Stimulated activated memory B cell treated with anti-CD40 and anti-IgM and Interleukin-4, amounts not matched to agents 10 μg/mL and 1 μg/mL and 100 μg/mL, for 72 hours (primary cell): ENCODE results near the gene XRCC5.
"Not testable (repeated sequence)": the region's sequence is repeated elsewhere in the genome, so short reads cannot be mapped to it uniquely, and the experiment has no call there.

ENCODE experiments used
- ATAC-seq: fragments of 150-1000 bp; cut with Tn5 transposase; 2 replicates; pipeline ENCODE4 v1.10.0; 2021
- H3K27ac Mint-ChIP-seq: one replicate; pipeline ENCODE4 v1.8.0; 2022; ENCODE audit warnings: mild to moderate bottlenecking, mixed read lengths
- H3K27me3 Mint-ChIP-seq: one replicate; pipeline ENCODE4 v1.8.0; 2022; ENCODE audit warnings: mixed read lengths
- H3K36me3 Mint-ChIP-seq: one replicate; pipeline ENCODE4 v1.8.0; 2022; ENCODE audit warnings: mixed read lengths
- H3K4me1 Mint-ChIP-seq: one replicate; pipeline ENCODE4 v1.8.0; 2022; ENCODE audit warnings: mixed read lengths
- H3K4me3 Mint-ChIP-seq: one replicate; pipeline ENCODE4 v1.8.0; 2022; ENCODE audit warnings: mild to moderate bottlenecking, moderate library complexity, mixed read lengths
- H3K9me3 Mint-ChIP-seq: one replicate; pipeline ENCODE4 v1.8.0; 2022; ENCODE audit warnings: mixed read lengths

The XRCC5 gene

GRCh38 chr2:216206041-216206703 lies 97.0 kb downstream of the XRCC5 start:
- H3K36me3 Mint-ChIP-seq, result peaks cover 81% of the 10 kb centered on the region
- H3K4me1 Mint-ChIP-seq, result peaks cover 23% of the 10 kb centered on the region
- H3K27me3 Mint-ChIP-seq, result no peaks in the 10 kb centered on the region
- H3K9me3 Mint-ChIP-seq, result no peaks in the 10 kb centered on the region
- peak; percentile 93 for ATAC-seq
- H3K27ac Mint-ChIP-seq, result peak overlapping the region; percentile 31
- no peak overlapping the region for H3K4me3 Mint-ChIP-seq

- Mint-ChIP-seq H3K4me3 (no peak overlapping the region), H3K27ac (peak overlapping the region; percentile 31), H3K27me3 (no peaks in the 10 kb centered on the region), H3K9me3 (no peaks in the 10 kb centered on the region), H3K4me1 (peaks cover 23% of the 10 kb centered on the region), H3K36me3 (peaks cover 81% of the 10 kb centered on the region)
- peak; percentile 51 for ATAC-seq
Measured at GRCh38 chr2:216206821-216207220, 97.7 kb downstream of the XRCC5 start.

- Mint-ChIP-seq H3K4me1 (peaks cover 23% of the 10 kb centered on the region), H3K36me3 (peaks cover 68% of the 10 kb centered on the region)
- H3K9me3 Mint-ChIP-seq, H3K4me3 Mint-ChIP-seq, H3K27ac Mint-ChIP-seq, ATAC-seq, H3K27me3 Mint-ChIP-seq: not testable (repeated sequence)
Measured at GRCh38 chr2:216208661-216209060, 99.5 kb downstream of the XRCC5 start.

GRCh38 chr2:216210701-216211540 lies 101.8 kb downstream of the XRCC5 start:
- H3K36me3 Mint-ChIP-seq, result peaks cover 51% of the 10 kb centered on the region
- no peak for ATAC-seq
- H3K27ac Mint-ChIP-seq, result no peak overlapping the region

DNA sequence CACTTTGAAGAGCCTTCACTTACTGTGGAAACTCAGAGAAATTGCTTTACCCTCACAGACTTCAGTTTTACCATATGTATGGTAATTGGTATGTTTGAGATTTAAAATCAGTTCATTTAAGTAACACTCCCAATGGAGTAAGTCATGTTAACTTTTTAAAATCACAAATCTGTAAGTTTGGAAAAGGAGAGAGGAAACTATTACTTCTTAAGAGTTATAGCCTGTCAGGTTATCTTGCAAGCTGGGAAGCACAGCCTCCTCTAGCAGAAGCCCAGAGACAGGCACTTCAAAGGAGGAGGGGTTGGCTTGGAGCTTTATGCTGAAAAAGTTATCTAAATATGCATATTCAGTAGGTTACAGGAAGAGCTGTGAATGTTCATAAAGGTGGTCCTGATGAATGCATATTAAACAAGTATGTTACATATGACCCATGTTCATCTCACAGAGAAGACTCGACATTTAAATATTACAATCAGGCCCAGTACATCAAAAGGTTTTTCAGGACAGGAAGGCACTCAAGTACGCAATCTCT lies 102.5 kb downstream of the XRCC5 start:
- Mint-ChIP-seq H3K27ac (no peak overlapping the region), H3K4me1 (peaks cover 3% of the 10 kb centered on the region), H3K4me3 (no peak overlapping the region), H3K9me3 (no peaks in the 10 kb centered on the region), H3K27me3 (no peaks in the 10 kb centered on the region), H3K36me3 (peaks cover 44% of the 10 kb centered on the region)
- no peak for ATAC-seq

More at GRCh38 chr2:216210701-216211540, 101.8 kb downstream of the XRCC5 start:
- no peaks in the 10 kb centered on the region for H3K9me3 Mint-ChIP-seq
- peaks cover 10% of the 10 kb centered on the region for H3K4me1 Mint-ChIP-seq
- H3K27me3 Mint-ChIP-seq, result no peaks in the 10 kb centered on the region
- H3K4me3 Mint-ChIP-seq, result no peak overlapping the region

DNA sequence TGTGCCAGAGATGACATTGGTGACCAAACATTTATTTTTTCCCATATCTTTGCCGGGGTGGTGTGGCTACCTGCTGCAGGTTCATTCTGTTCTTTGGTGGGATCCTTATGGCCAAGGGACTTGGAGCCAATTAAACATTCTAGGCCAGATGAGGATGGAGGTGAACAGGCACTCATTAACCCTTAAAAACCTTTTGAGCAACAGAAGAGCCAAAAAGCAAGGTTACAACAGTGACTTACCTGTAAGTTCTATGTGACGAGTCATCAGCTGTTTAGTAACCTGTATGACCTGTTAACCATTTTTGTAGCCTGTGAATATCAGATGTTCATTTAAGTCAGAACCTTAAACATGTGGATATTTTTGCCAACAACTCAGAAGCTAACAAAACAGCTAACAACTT lies 105.6 kb downstream of the XRCC5 start:
- Mint-ChIP-seq H3K27ac (no peak overlapping the region), H3K9me3 (no peaks in the 10 kb centered on the region), H3K4me3 (no peak overlapping the region), H3K36me3 (peaks cover 37% of the 10 kb centered on the region), H3K27me3 (no peaks in the 10 kb centered on the region), H3K4me1 (no peaks in the 10 kb centered on the region)
- ATAC-seq, result no peak

DNA sequence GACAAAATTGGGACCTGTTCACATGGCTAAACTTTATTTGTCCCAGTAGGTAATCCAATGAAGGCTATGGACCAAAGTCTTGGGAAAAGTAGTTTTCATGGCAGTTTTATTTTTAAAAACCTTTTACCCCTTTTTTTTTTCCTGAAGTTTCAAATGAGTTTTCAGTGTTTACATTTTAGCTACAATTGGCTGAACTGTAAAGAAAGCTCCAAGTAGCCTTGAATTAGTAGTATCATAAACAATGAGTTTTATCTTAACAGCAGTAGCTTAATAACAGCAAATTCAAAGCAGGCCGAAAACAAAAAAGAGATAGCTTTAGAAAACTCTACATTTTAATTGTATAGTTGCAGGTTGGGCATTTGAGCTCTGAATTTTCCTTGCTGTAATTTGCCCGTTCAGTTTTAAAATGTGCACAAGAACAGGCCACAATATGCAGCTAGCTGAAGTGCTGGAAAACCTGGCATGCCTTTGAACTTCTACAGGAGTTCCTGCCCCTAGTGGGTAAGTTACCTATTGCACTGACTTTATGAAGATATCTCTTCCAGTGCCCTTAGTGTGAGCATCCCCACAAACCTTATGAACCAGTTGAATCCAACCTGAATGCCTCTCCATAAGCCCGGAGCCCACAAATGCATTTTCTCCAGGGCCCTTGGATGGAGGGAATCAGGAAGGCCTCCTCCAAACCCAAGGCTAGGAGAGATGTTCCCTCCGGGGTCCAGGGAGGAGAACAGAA lies 106.7 kb downstream of the XRCC5 start:
- Mint-ChIP-seq H3K9me3 (no peaks in the 10 kb centered on the region), H3K27me3 (no peaks in the 10 kb centered on the region), H3K36me3 (peaks cover 29% of the 10 kb centered on the region), H3K27ac (no peak overlapping the region), H3K4me1 (no peaks in the 10 kb centered on the region), H3K4me3 (no peak overlapping the region)
- no peak for ATAC-seq

DNA sequence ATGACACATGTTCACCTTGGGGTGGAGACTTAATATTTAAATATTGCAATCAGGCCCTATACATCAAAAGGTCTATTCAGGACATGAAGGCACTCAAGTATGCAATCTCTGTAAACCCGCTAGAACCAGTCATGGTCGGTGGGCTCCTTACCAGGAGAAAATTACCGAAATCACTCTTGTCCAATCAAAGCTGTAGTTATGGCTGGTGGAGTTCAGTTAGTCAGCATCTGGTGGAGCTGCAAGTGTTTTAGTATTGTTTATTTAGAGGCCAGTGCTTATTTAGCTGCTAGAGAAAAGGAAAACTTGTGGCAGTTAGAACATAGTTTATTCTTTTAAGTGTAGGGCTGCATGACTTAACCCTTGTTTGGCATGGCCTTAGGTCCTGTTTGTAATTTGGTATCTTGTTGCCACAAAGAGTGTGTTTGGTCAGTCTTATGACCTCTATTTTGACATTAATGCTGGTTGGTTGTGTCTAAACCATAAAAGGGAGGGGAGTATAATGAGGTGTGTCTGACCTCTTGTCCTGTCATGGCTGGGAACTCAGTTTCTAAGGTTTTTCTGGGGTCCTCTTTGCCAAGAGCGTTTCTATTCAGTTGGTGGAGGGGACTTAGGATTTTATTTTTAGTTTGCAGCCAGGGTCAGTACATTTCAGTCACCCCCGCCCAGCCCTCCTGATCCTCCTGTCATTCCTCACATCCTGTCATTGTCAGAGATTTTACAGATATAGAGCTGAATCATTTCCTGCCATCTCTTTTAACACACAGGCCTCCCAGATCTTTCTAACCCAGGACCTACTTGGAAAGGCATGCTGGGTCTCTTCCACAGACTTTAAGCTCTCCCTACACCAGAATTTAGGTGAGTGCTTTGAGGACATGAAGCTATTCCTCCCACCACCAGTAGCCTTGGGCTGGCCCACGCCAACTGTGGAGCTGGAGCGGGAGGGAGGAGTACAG lies 108.1 kb downstream of the XRCC5 start:
- Mint-ChIP-seq H3K9me3 (no peaks in the 10 kb centered on the region), H3K4me1 (peaks cover 7% of the 10 kb centered on the region), H3K4me3 (no peak overlapping the region), H3K36me3 (peaks cover 24% of the 10 kb centered on the region), H3K27me3 (no peaks in the 10 kb centered on the region), H3K27ac (no peak overlapping the region)
- no peak for ATAC-seq

- Mint-ChIP-seq H3K36me3 (peaks cover 24% of the 10 kb centered on the region), H3K27ac (no peak overlapping the region), H3K9me3 (no peaks in the 10 kb centered on the region), H3K4me1 (peaks cover 13% of the 10 kb centered on the region), H3K27me3 (no peaks in the 10 kb centered on the region), H3K4me3 (no peak overlapping the region)
- no peak for ATAC-seq
Measured at GRCh38 chr2:216217904-216218260, 108.7 kb downstream of the XRCC5 start.

DNA sequence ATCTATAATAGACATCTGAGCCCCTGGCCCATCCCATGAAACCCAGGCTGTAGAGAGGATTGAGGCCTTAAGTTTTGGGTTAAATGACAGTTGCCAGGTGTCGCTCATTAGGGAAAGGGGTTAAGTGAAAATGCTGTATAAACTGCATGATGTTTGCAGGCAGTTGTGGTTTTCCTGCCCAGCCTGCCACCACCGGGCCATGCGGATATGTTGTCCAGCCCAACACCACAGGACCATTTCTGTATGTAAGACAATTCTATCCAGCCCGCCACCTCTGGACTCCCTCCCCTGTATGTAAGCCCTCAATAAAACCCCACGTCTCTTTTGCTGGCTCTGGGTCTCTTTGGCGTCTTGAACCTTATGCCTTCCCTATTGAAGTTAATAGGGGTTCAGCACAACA lies 110.7 kb downstream of the XRCC5 start:
- H3K27ac Mint-ChIP-seq, result no peak overlapping the region
- H3K36me3 Mint-ChIP-seq, result peaks cover 18% of the 10 kb centered on the region
- H3K9me3 Mint-ChIP-seq, result no peaks in the 10 kb centered on the region
- H3K4me3 Mint-ChIP-seq, result no peak overlapping the region
- ATAC-seq, result no peak
- peaks cover 20% of the 10 kb centered on the region for H3K4me1 Mint-ChIP-seq
- H3K27me3 Mint-ChIP-seq, result no peaks in the 10 kb centered on the region

DNA sequence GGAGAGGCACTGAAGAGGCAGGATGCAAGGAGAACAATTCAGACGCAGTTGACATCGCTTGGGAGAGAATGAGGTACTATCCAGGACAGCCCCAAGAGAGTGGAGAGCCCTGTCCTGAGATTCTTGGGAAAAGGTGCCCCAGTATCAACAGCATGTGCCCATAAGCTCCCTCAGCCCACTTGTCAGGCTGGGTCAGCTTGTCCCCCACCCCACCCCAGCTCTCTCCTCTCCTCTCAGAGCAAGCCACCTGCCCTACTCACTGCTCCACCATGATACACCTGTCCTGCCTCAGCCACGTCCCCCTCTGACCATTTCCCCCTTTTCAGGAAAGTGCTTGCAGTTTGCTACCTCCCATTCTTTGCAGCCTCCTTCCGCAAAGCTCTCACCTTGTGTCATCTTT lies 111.8 kb downstream of the XRCC5 start:
- Mint-ChIP-seq H3K4me1 (peaks cover 20% of the 10 kb centered on the region), H3K36me3 (peaks cover 18% of the 10 kb centered on the region), H3K4me3 (no peak overlapping the region), H3K9me3 (no peaks in the 10 kb centered on the region), H3K27me3 (no peaks in the 10 kb centered on the region), H3K27ac (no peak overlapping the region)
- no peak for ATAC-seq

DNA sequence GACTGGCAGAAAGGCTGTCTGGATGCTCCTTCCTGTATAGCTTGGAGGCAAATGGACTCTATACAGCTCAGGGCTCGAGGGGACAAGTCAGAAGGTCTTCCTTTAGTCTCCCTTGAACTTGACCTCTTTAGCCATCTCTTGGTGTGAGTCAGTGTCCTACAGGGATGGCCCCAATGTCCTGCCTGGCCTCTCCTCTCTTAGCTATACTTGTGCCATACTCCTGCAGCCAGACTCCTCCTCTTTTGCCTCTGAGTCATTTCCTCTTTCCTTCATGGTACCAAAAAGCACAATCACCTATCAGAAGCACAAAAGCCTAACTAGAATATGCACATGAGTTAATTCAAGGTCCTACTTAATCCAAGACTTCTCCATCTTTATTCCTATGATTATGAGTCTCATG lies 112.7 kb downstream of the XRCC5 start:
- peak overlapping the region; percentile 29 for H3K27ac Mint-ChIP-seq
- H3K36me3 Mint-ChIP-seq, result peaks cover 18% of the 10 kb centered on the region
- H3K27me3 Mint-ChIP-seq, result no peaks in the 10 kb centered on the region
- no peaks in the 10 kb centered on the region for H3K9me3 Mint-ChIP-seq
- no peak overlapping the region for H3K4me3 Mint-ChIP-seq
- ATAC-seq, result no peak
- peaks cover 20% of the 10 kb centered on the region for H3K4me1 Mint-ChIP-seq

GRCh38 chr2:216222650-216223352 lies 113.7 kb downstream of the XRCC5 start:
- no peaks in the 10 kb centered on the region for H3K9me3 Mint-ChIP-seq
- ATAC-seq, result peak; percentile 66
- H3K27ac Mint-ChIP-seq, result peak overlapping the region; percentile 29
- H3K27me3 Mint-ChIP-seq, result no peaks in the 10 kb centered on the region
- peaks cover 17% of the 10 kb centered on the region for H3K36me3 Mint-ChIP-seq
- H3K4me1 Mint-ChIP-seq, result peaks cover 20% of the 10 kb centered on the region
- no peak overlapping the region for H3K4me3 Mint-ChIP-seq

- Mint-ChIP-seq H3K36me3 (peaks cover 6% of the 10 kb centered on the region), H3K27me3 (no peaks in the 10 kb centered on the region), H3K9me3 (peaks cover 4% of the 10 kb centered on the region), H3K27ac (no peak overlapping the region), H3K4me3 (no peak overlapping the region), H3K4me1 (peaks cover 20% of the 10 kb centered on the region)
- no peak for ATAC-seq
Measured at GRCh38 chr2:216224388-216224787, 115.2 kb downstream of the XRCC5 start.
